ENCODE measurements around the gene AMHR2.

- no peak for TF ChIP-seq EZH2phosphoT487 (IDR thresholded peaks at IDR 0.05; ENCODE audit: low read depth)
- TF ChIP-seq, protein P1, sequence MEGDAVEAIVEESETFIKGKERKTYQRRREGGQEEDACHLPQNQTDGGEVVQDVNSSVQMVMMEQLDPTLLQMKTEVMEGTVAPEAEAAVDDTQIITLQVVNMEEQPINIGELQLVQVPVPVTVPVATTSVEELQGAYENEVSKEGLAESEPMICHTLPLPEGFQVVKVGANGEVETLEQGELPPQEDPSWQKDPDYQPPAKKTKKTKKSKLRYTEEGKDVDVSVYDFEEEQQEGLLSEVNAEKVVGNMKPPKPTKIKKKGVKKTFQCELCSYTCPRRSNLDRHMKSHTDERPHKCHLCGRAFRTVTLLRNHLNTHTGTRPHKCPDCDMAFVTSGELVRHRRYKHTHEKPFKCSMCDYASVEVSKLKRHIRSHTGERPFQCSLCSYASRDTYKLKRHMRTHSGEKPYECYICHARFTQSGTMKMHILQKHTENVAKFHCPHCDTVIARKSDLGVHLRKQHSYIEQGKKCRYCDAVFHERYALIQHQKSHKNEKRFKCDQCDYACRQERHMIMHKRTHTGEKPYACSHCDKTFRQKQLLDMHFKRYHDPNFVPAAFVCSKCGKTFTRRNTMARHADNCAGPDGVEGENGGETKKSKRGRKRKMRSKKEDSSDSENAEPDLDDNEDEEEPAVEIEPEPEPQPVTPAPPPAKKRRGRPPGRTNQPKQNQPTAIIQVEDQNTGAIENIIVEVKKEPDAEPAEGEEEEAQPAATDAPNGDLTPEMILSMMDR (IDR thresholded peaks at IDR 0.05; ENCODE audit: low read depth, low read length), result no peak
Measured at GRCh38 chr12:53450936-53451335, 27.3 kb downstream of the AMHR2 start.

Measured in OCI-LY3 (cell line).